COLO668 (cell line): ENCODE data around the gene PLA2G2D.

Source experiments
- DNase-seq: peaks from one replicate; lab custom pipeline; 2025; ENCODE audit not compliant: unreplicated experiment; lab: John Stamatoyannopoulos, UW

PLA2G2D gene

DNA sequence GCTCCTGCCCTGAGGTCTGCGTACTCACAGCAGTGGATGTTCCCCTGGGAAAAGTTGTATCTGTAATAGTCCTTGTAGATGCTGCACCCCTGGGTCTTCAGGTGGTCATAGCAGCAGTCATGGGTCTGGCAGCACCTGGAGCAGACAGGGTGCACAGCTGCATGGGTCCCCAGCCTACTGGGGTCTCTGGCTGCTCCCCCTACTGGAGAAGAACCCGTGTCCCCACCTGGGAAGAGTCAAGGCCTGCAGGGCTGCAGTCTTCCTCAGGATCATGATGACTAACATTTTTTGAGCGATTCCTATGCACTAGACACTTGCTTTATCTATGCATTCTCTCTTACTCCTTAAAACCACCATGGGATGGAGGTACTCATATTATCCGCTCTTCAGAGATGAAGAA is 3.9 kb downstream of the PLA2G2D start:
- no peak for DNase-seq

DNA sequence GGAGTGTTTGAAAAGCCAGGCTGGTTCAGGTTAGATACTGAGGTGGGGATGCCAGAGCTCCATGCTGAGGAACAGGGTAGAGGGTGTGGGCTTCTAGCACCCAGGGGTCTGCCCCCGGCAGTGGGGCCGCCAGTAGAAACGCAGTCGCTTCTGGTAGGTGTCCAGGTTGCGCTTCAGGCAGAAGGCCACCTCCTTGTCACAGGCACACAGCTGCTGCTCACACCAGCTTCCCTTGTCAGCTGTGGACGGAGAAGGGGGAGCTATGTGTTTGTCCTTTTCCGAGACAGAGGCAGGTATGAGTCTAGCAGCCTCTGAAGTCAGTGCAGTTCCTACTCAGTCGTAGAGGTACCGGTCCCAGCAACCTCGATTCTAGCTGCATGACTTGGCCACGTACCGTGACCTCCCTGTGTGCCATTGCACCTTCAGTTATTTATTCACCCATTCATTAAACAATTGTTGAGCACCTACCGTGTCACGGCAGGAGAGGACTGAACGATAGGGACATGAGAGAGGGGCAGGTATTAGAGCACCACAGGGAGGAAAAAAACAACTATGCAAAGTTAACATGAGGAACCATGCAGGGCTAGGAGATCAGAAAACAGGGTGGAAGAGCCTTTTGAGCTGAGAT is 5.2 kb downstream of the PLA2G2D start:
- no peak for DNase-seq

DNA sequence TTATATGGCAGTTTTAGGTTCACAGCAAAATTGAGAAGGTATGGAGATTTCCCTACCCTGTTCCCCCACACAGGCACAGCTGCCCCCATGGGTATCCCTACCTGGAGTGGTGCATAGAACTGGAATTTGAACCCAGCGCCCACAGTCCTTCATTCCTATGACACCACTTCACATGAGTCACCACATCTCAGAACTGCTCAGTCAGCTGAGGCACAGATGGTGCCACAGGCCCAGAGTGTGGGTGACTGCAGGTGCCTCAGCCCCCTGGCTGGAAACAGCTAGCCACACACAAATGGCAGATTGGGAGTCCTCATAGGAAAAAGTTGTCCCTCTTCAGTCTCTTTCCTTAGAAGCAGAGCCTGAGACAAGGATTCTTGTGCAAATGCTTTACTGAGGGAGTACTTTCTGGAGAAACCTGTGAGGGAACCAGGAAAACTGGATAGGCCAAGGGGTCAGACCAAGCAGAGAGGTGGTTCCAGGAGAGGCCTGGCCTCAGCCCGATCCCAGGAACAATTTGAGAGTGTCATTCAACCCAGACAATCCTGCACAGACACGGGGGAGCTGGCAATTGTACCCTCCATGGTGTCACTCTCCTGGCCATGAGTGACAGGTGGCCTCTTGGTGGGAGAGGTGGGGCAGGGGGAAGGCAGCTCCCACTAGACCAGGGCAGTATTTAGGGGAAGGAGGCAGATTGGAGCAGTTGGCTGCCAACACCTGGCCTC is 6.9 kb downstream of the PLA2G2D start:
- no peak for DNase-seq

DNA sequence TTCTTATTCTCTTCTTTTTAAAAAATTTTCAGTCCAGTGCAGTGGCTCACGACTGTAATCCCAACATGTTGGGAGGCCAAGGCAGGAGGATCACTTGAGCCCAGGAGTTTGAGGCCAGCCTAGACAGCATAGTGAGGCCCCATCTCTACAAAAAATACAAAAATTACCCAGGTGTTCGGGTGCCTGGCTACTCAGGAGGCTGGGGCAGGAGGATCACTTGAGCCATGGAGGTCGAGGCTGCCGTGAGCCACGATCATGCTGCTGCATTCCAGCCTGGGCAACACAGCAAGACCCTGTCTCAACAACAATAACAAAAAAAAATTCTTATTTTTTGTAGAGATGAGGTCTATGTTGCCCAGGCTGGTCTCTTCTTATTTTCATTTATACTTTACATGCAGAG is 7.9 kb downstream of the PLA2G2D start:
- DNase-seq, result no peak

DNA sequence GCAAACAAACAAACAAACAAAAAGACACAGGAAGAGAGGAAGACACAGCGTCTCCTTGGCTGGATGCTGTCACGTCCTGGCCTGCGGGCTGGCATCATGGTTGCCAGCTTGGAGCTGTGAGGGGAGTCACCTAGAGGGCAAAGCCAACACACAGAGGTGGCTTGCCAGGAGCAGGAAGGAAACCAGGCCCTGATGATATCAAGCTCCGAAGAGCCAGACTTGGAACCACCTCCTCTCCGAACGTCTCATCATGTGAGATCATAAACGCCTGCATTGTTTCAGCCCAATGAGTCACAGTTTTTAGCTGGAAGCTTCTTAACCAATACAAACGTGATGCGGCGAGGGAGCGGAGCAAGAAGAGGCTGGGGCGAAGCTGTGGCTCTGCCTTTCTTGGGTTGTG is 8.7 kb downstream of the PLA2G2D start:
- DNase-seq, result no peak

DNA sequence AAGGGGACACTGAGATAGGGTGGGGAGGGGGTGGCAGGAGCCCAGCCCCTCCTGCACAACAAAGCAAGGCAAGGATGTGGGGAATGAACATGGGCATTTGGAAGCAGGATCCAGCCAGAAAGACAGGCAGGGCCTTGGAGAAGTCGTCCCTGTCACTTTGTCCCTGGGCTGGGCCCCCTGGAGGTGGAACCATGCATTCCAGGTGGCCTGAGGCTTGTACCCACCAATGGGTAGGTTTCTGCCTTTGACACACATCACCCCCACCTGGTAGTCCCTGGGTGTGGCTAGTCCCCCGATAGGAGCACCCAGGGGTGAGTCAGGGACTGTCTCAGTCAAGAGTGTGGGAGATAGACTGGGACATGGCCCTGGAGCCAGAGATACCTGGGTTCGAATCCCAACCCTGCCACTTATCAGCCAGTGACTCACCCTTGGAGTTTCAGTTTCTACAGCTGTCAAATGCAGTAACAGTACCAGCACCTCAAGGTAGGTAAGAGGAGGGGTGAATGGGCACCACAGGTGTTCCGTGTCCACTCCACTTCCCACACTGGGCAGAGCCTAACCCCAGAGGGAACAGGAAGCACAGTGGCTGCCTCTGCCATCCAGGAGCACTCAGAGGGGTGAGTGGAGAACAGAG is 10.0 kb downstream of the PLA2G2D start:
- DNase-seq, result no peak

DNA sequence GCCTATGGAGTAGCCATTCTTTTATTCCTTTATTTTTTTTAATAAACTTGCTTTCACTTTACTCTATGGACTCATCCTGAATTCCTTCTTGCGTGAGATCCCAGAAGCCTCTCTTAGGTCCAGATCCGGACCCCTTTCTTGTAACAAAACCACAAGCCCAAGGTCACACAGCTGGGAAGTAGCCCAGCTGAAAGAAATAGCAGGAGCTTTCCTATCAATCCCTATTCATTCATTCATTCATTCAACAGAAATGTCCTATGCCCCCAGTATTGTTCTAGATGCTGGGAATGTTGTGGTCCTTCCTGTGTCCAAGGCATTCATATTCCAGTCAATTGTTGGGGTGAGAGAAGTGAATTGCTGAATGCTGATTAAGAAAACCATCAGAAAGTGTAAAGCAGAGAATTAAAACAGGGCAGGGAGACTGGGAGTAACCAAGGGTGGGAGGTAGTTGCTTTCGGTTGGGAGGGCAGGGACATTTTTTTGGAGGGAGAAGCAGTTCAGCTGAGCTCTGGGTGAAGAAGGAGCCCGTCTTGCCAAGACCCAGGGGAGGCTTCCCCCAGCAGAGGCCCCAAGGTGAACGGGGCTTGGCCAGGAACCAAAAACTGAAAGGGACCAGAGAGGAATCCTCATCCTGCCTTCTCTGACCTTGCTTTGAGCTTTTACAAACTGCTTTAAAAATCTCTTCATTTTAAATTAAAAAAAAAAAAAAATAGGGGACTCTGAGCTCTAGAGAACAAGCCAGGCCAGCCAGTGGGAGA is 10.8 kb downstream of the PLA2G2D start:
- DNase-seq, result no peak

DNA sequence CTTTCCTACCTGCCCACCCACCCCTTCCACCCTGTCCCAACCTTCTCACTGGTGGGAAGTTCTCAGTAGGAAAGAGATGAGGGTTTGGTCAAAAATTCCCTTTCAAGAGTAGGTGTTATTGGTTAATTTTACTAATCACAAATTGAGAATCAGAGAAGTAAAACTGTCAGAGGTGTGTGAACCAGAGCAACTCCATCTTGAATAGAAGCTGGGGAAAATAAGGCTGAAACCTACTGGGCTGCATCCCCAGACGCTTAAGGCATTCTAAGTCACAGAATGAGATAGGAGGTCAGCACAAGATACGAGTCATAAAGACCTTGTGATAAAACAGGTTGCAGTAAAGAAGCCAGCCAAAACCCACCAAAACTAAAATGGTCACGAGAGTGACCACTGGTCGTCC is 11.5 kb downstream of the PLA2G2D start:
- no peak for DNase-seq

DNA sequence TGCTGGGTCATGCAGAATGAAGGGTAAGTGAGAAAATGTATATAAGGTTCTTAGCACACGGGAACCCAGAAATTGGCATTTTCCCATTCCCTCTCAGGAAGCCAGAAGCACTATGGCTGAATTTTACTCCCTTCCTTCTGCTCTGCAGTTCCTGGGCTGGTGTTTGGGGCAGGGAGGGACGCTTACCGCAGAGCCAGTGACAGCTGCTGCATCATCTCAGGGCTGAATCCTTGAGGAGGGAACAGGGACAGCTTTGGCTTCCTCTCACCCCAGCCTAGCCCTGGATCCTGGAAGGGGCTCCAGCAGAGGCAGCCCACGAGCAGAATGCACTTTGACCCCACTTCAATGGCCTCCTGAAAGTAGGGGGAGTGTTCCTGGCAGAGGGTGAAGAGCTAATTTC is 12.0 kb downstream of the PLA2G2D start:
- DNase-seq, result no peak

DNA sequence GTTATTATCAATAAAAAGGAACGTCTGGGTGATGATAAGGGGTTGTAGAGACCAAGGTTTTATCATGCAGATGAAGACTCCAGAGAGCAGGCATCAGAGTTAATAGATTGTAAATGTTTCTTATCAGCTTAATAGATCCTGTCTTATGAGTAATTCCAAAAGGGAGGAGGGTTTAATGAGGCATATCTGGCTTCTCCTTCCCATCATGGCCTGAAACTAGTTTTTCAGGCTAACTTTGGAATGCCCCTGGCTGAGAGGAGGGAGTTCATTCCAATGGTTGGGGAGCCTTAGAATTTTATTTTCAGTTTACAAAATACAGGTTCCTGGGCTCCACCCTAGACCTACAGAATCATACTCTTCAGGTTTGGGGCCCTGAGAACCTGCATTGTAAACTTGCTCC is 13.5 kb downstream of the PLA2G2D start:
- DNase-seq, result no peak

DNA sequence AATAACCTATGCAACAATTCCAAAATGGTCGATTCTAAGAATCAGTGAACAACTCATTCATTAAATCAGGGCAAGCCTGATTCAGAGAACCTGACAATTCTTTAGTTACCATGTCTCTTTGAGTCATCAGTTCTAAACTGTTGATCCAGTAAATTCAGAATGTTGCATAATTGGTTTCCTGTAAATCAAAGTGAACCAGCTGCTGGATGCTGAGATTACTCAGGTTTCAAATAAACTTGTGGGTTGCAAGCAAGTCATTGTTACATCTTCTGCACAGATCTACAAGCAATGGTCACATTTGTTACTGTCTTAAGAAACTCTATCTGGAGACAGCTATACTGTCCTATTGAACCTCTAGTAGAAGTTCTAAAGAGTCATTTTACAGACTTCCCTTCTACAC is 16.5 kb downstream of the PLA2G2D start:
- no peak for DNase-seq

DNA sequence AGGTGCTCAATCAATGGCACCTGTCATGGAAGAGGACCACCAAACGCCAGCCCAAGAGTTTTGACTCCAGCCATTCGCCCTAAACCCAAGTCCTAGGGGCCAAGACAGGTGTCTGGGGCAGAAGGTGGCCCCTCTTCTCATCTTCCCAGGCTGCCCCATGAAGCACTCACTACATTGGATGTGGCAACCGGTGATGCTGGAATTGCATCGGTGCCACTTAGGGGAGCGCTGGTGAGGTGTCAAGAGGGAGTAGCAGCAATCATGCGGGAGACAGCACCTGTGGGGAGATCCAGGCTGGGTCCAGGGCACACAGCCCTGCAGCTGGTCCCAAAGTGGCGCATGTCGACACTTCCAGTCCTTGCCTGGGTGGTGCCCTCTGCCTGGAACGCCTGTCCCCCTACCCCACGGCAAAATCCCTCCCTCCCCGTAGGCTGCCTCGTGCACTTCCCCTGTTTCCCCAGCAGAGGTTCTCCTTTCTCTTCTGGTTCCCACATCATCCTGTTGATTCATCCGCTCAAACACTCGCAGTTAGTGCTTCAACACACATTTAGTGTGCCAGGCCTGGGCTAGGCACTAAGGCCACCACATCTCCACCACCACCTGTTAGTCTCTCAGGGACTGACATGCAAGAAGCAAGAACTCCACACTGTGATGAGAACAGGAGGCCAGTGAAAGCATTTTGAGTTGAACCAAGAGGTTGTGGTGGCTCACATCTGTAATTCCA is 18.5 kb downstream of the PLA2G2D start:
- no peak for DNase-seq

DNA sequence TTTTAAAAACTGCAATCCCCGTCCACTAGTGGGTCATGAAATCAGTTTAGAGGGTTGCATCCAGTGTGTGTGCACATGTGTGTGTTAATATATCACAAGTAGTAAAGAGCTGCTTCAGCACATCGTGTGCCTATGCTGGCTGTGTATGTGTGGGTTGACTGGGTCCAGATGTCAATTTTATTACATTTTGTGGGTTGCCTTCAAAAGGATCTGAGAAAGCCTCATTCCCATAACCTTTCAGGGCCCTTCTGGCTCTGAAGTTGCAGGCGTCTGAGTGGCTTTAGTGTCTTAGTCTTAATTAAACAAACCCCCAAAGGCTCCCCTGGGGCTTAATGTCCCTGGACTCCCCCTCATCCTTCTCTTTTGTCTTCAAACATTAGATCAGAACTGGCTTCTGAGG is 19.8 kb downstream of the PLA2G2D start:
- no peak for DNase-seq

DNA sequence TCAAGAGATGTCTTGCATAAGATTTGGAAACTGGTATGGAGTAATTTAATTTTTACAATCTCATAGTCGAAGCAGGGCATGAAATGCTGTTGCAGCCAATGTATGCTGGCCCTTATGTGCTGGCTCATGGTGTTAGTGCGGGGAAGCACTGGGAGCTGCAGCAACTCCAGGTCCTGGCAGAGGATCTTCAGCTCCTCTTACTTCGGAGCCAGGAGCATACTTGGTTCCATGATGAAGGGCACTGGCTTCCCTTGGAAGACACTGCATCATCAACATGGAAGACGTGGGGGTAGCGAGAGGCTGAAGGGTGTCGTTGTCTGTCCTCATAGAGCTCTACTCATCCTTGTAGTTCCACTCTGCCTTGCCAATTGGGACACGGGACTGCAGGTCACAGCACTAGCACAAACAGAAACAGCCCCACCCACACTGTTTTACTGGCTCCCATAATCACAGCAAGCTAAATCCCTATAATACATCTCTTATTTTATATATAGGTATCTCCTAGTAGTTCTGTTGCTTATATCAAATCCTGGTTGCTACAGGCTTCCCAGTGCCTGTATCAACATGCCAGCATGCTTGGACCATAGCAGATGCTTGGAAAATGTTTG is 22.4 kb downstream of the PLA2G2D start:
- DNase-seq, result no peak

DNA sequence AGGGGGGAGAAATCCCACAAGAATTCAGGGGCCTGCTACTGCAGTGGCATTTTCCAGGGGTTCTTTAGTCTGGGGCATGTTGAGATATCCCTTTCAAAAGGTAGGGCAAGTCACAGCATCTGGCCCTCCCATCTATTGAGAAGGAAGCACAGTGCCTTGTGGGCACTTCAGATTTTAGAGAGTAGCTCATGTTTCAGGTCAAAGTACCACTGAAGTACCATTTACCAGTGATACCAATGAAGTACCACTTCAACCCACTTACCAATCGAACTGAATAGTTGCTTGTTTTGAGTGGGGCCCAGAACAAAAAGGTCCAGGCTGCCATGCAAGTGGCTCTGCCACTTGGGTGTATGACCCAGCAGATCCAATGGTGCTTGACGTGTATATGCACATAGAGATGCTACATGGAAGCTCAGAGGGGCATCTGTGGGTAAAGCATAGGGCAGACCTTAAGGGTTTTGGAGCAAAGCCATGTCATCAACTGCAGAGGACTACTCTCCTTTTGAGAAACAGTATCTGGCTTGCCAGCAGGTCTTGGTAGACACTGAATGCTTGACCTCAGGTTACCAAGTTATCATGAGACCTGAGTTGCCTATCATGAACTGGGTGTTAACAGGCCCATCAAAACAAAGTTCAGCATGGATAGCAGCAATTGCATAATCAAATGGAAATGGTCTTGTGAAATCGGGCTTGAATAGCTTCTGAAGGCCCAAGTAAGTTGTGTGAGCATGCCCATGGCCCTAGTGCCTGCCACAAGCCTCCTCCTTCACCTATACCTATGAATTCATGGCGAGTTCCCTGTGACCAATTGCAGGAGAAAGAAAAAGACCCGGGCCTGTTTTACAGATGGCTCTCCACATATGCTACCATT is 23.5 kb downstream of the PLA2G2D start:
- no peak for DNase-seq

DNA sequence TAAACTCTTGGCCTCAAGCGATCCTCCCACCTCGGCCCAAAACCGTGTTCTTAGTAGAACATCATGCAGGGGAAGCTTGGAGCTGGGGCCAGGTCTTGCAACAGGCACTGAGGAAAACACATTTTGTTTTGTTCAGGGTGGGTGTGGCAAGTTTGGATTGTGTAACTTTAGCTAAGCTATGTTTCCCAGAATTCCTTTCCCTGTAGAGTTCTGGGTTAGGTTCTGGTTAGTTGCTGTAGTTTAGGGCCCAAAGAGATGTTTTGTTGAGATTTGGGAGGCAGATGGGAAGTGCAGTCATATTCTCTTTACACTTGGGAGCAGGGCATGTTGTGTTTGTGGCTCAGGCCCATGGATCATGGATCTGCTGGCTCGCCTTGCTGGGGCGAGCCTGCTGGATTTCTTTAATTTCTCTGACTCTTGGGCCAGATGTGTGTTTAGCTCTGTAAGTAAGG is 25.4 kb downstream of the PLA2G2D start:
- DNase-seq, result no peak

DNA sequence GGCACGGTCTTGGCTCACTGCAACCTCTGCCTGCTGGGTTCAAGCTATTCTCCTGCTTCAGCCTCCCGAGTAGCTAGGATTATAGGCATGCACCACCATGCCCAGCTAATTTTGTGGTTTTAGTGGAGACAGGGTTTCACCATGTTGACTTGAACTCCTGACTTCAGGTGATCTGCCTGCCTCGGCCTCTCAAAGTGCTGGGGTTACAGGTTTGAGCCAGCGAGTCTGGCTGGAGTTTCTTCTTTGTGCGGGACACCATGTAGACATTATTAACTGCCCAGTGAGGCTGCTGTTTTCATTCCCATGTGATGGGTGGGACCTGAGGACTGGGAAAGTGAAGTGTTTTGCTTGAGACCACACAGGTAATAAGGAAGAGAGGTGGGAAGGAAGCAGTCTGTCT is 26.0 kb downstream of the PLA2G2D start:
- no peak for DNase-seq

DNA sequence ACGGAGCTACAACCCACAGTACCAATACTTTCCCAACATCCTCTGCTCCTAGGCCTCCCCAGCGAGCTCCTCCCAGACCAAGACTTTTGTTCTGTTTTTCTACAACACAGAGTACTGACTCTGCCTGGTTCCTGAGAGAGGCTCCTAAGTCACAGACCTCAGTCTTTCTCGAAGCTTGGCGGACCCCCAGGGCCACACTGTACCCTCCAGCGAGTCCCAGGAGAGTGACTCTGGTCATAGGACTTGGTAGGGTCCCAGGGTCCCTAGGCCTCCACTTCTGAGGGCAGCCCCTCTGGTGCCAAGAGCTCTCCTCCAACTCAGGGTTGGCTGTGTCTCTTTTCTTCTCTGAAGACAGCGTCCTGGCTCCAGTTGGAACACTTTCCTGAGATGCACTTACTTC is 28.7 kb downstream of the PLA2G2D start:
- no peak for DNase-seq

DNA sequence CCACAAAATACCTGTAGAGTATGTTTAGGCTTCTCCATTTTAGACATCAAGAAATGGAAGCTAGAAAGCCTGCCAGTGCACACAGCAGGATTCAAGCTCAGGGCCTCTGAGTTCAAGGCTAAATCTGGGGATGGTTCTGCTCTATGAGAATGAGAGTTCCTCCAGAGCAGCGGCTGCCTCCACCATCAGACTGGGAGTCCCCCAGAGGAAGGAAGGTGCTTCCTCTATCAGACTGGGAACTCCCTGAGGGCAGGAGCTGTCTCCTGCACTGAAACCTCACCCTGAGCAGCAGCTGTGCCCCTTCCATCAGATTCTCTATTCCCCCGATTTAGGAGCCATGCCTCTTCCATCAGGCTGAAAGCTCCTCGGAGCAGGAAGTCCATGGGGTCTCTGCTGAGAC is 29.2 kb downstream of the PLA2G2D start:
- DNase-seq, result no peak
